ENCODE measurements around the gene ARRB1. TPM values are rescaled to one million over a fixed set of nuclear protein-coding genes. Genes with fewer than 3 reads are reported as not detected.
A peak's percentile ranks its signal among the peaks of the same experiment; 100 is the strongest.
"Not testable (repeated sequence)": the region's sequence is repeated elsewhere in the genome, so short reads cannot be mapped to it uniquely, and the experiment has no call there.

The ARRB1 gene
- total and polyA plus RNA-seq, 2 donors, result 31.4 to 34.5 TPM

DNA sequence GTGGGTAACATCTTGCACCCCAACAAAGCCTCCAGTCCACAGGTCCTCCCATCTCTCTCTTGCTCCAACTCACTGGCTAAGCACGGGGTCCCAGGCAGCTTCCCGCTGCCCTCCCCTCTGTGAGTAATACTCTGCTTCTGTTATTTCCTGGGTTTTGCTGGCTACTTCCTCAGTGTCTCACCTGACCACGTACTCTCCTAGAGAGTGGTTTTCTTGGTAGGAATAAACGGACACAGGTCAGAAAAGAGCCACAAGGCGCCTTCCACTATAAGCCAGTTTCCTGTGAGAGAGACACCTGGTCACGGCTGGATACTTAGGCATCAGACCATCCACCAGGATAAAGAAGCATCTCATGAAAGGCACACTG lies 36.0 kb downstream of the ARRB1 start:
- Histone ChIP-seq H3K4me3 (ENCODE audit: low read depth, low read length) (no peak overlapping the region), H3K36me3 (ENCODE audit: insufficient read depth) (no peaks in the 10 kb centered on the region), H3K27ac (ENCODE audit: low read depth) (no peak overlapping the region), H3K4me1 (ENCODE audit: insufficient read depth) (no peaks in the 10 kb centered on the region)
- WGBS, result 81% methylated on average over 6 of the region's 6 CpGs
- DNase-seq (ENCODE audit: extremely low spot score), result no peak

DNA sequence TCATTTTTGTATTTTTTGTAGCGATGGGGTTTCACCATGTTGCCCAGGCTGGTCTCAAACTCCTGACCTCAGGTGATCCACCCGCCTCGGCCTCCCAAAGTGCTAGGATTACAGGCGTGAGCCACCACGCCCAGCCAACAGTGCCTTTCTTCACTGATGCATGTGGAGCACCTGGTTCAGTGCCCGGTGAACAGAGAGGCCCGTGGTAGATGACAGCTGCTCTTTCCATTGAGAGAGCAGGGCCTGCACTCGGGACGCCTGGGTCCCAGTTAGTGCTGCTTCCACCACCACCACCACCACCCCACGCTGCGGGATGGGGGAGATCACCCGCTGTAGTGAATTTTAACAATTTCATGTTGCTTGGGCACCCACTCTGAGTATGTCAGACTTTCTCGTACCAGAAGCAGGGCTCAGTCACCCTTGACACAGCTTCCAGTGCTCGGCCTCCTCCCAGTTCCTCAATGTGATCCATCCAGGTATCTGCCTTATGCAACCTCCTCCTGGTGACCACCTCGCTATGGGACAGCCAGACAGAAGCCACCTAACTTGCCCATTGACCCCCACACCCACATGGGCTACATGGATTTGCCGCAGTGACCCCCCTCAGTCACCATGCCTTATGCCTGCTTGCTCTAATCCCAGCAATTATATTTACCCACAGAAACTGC lies 36.6 kb downstream of the ARRB1 start:
- 96% methylated on average over 16 of the region's 16 CpGs for WGBS
- Histone ChIP-seq H3K4me1 (ENCODE audit: insufficient read depth) (no peaks in the 10 kb centered on the region), H3K36me3 (ENCODE audit: insufficient read depth) (no peaks in the 10 kb centered on the region), H3K27ac (ENCODE audit: low read depth) (no peak overlapping the region), H3K4me3 (ENCODE audit: low read depth, low read length) (no peak overlapping the region)
- no peak for DNase-seq (ENCODE audit: extremely low spot score)

DNA sequence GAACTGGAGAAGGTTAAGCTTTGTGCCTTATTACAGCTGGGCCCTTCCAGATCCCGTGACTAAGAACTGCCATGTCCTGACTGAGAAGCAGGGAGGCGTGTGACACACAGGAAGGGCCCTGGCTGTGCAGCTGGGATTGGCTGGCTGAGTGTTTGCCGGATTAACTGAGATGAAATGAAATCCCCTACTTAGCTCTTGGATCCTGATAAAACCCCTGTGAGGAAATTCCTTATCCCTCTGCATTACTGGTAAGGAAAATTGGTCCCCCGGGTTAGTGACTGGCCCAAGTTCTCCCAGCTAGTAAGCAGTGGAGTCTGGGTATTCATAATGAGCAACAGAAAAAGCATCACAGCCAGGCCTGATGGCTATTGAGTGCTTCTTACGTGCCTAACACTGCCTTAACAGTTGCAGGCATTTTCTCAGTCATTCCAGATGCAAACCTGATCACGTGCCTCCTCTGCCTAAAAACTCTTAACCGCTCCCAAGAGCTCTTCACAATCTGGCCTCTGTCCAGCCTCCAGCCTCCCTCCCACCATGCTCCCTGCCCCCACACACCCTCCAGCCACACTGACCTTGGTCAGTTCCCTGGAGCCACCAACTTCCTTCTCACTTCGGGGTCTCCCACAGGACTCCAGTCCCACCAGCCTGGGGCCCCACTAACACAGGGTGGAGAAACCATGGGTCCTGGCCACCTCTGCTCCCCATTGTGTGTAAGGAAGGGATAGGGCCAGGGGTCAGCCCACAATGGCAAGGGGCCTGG lies 37.8 kb downstream of the ARRB1 start:
- H3K36me3 ChIP-seq (ENCODE audit: insufficient read depth), result no peaks in the 10 kb centered on the region
- no peak for DNase-seq (ENCODE audit: extremely low spot score)
- H3K4me3 ChIP-seq (ENCODE audit: low read depth, low read length), result no peak overlapping the region
- H3K27ac ChIP-seq (ENCODE audit: low read depth), result no peak overlapping the region
- no peaks in the 10 kb centered on the region for H3K4me1 ChIP-seq (ENCODE audit: insufficient read depth)
- WGBS, result 40% methylated on average over 8 of the region's 8 CpGs

DNA sequence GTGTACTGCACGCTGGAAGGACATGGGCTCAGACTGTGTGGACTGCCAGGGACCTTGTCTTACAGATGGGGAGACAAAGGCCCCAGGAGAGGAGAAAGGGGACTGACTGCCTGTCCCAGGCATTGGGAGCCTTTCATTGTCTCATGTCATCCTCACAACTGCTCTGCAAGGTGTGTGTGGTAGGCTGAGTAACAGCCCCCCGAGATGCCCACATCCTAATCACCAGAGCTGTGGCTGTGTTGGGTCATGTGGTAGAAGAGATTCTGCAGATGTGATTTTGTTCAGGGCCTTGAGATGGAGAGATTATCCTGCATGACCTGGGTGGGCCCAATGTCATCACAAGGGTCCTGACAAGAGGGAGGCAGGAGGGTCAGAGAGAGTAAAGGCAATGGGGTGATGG lies 39.1 kb downstream of the ARRB1 start:
- Histone ChIP-seq H3K36me3 (ENCODE audit: insufficient read depth) (no peaks in the 10 kb centered on the region), H3K4me3 (ENCODE audit: low read depth, low read length) (no peak overlapping the region), H3K27ac (ENCODE audit: low read depth) (peak overlapping the region; percentile 43), H3K4me1 (ENCODE audit: insufficient read depth) (no peaks in the 10 kb centered on the region)
- no peak for DNase-seq (ENCODE audit: extremely low spot score)
- 87% methylated on average over 2 of the region's 2 CpGs for WGBS

DNA sequence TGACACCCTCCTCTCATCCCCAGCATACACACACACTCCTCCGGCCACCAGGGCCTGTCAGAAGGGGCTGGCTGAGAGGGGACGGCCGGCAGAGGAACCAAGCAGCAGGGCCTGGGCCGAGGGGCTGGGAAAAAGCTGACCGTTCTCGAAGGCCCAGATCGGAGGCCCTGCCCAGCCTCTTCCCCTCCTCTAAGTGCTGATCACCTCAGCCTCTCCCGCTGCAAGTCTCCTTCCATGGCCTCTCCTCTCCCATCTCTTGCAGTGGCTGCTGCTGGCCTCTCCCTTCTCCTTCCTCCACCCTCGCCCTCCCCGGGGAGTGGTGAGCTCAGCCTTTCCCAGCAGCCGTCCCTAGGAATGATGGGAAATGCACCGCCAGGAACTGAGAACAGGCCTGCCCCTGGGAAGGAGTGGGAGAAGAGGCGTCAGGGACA lies 39.6 kb downstream of the ARRB1 start:
- no peaks in the 10 kb centered on the region for H3K4me1 ChIP-seq (ENCODE audit: insufficient read depth)
- DNase-seq (ENCODE audit: extremely low spot score), result no peak
- H3K27ac ChIP-seq (ENCODE audit: low read depth), result peak overlapping the region; percentile 43
- H3K36me3 ChIP-seq (ENCODE audit: insufficient read depth), result no peaks in the 10 kb centered on the region
- no peak overlapping the region for H3K4me3 ChIP-seq (ENCODE audit: low read depth, low read length)
- 67% methylated on average over 13 of the region's 13 CpGs for WGBS

DNA sequence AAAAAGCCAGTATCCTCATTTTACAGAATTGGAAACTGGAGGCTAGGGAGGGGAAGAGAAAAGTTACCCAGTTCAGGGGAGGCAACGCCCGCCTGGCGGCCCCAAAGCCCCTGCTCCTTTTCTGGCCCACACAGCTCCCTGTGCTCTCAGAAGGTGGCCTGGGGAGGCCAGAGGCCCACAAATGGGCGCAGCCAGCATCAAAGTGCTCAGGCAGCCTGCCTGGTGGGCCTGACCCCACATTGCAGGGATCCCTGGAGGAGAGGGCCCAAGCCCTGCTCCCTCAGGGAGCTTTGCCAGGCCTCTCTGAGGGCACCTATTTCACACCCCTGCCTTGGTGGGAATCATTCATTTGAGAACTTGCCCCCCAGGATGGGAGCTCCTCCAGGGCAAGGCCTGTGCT lies 42.5 kb downstream of the ARRB1 start:
- DNase-seq (ENCODE audit: extremely low spot score), result no peak
- Histone ChIP-seq H3K4me3 (ENCODE audit: low read depth, low read length) (no peak overlapping the region), H3K27ac (ENCODE audit: low read depth) (no peak overlapping the region), H3K4me1 (ENCODE audit: insufficient read depth) (no peaks in the 10 kb centered on the region), H3K36me3 (ENCODE audit: insufficient read depth) (no peaks in the 10 kb centered on the region)
- 98% methylated on average over 4 of the region's 4 CpGs for WGBS

DNA sequence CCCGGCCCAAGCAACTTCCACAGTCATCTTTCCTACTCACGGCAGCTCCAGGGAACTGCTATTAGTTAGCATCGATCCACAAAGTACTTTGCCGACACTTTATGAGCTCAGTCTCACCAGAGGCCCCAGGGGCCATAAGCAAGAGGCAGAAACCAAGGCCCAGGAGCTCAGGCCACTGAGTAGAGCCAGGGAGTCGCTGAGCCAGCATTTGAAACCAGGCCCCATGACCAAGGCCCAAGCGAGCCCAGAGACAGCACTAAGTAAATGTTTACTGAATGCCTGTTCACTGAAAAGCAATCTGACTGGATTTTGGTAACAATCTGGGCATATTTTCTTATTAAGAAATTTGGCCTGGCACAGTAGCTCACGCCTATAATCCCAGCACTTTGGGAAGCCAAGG lies 43.3 kb downstream of the ARRB1 start:
- Histone ChIP-seq H3K4me3 (ENCODE audit: low read depth, low read length) (no peak overlapping the region), H3K27ac (ENCODE audit: low read depth) (no peak overlapping the region), H3K36me3 (ENCODE audit: insufficient read depth) (no peaks in the 10 kb centered on the region), H3K4me1 (ENCODE audit: insufficient read depth) (no peaks in the 10 kb centered on the region)
- no peak for DNase-seq (ENCODE audit: extremely low spot score)
- WGBS, result 85% methylated on average over 7 of the region's 7 CpGs

DNA sequence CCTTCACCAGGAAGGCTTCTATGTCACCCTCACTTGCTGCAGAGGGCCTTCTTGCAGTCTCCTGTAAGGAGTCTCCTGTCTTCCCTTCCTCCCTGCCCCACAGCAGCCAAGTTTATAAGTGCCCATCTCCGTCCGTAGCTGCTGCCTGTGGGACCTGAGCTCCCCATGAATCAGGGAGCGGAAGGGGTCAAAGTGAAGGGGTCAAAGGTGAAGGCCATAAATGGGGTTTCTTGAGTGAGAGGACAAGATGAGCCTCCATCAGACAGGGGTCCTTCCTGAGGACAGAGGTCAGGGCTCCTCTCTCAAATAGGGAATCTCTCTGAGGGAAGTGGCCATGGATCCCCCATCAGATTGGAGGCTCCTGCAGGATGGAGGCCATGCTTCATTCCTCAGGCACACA lies 44.4 kb downstream of the ARRB1 start:
- H3K4me1 ChIP-seq (ENCODE audit: insufficient read depth), result no peaks in the 10 kb centered on the region
- no peak for DNase-seq (ENCODE audit: extremely low spot score)
- WGBS, result 63% methylated on average over 3 of the region's 3 CpGs
- no peak overlapping the region for H3K27ac ChIP-seq (ENCODE audit: low read depth)
- H3K4me3 ChIP-seq (ENCODE audit: low read depth, low read length), result no peak overlapping the region
- H3K36me3 ChIP-seq (ENCODE audit: insufficient read depth), result no peaks in the 10 kb centered on the region

DNA sequence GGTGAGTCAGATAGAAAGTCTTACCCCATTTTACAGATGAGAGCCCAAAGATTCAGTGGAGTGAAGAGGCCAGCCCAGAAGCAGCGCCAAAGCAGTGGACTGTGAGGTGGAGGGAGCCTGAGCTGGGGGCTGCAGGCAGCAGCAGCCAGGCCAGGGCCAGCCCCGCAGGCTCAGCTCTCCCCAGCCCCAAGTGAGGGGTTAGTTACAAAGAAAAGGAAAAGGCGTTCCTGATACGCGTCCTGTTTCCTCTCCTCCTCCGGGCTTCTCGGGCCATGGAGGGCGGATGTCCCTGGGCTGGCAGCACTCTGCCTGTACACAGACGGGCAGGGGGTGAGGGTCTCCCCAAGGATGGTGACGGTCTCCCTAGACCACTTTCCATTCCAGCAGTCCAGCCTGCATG lies 44.9 kb downstream of the ARRB1 start:
- no peaks in the 10 kb centered on the region for H3K4me1 ChIP-seq (ENCODE audit: insufficient read depth)
- WGBS, result 89% methylated on average over 10 of the region's 10 CpGs
- H3K27ac ChIP-seq (ENCODE audit: low read depth), result no peak overlapping the region
- H3K4me3 ChIP-seq (ENCODE audit: low read depth, low read length), result no peak overlapping the region
- no peaks in the 10 kb centered on the region for H3K36me3 ChIP-seq (ENCODE audit: insufficient read depth)
- no peak for DNase-seq (ENCODE audit: extremely low spot score)

DNA sequence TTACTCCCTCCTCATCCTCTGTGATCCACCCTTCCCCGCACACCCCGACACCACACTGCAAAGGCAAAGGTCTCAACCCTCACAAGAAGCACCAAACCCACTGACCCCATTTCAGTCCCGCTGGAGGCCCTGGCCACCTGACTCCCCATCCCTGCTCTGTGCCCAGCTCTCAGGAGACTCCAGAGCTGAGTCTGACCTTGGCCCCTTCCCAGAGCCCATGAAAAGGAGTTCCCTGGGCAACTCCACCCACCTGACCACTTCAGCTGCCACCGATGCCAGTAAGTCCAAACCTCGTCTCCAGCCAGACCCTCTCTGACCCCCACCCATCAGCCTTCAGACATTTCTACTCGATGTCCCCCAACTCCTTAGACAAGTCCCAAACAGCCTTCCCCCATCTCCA lies 45.5 kb downstream of the ARRB1 start:
- Histone ChIP-seq H3K4me1 (ENCODE audit: insufficient read depth) (no peaks in the 10 kb centered on the region), H3K4me3 (ENCODE audit: low read depth, low read length) (no peak overlapping the region), H3K36me3 (ENCODE audit: insufficient read depth) (no peaks in the 10 kb centered on the region), H3K27ac (ENCODE audit: low read depth) (no peak overlapping the region)
- DNase-seq (ENCODE audit: extremely low spot score), result no peak
- 83% methylated on average over 6 of the region's 6 CpGs for WGBS

DNA sequence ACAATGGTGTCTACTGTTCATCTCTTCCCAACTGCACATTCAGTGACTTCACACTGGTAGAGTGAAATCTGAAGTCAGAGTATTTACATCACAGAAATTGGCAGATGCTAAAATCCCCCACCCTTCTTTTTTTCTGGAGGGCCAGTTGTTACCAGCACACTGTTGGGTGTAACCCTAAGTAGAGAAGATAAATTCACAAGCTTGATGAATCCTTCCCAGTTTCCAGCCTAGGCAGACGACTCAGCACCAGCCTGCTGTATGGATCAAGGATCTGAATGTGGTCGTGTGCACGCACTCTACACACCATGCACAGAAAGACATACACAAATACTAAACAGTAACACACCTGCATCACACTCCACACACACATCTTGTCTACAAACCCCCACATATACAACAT lies 46.0 kb downstream of the ARRB1 start:
- DNase-seq (ENCODE audit: extremely low spot score), result no peak
- 68% methylated on average over 3 of the region's 3 CpGs for WGBS
- Histone ChIP-seq H3K36me3 (ENCODE audit: insufficient read depth) (no peaks in the 10 kb centered on the region), H3K4me1 (ENCODE audit: insufficient read depth) (no peaks in the 10 kb centered on the region), H3K4me3 (ENCODE audit: low read depth, low read length) (no peak overlapping the region), H3K27ac (ENCODE audit: low read depth) (no peak overlapping the region)

DNA sequence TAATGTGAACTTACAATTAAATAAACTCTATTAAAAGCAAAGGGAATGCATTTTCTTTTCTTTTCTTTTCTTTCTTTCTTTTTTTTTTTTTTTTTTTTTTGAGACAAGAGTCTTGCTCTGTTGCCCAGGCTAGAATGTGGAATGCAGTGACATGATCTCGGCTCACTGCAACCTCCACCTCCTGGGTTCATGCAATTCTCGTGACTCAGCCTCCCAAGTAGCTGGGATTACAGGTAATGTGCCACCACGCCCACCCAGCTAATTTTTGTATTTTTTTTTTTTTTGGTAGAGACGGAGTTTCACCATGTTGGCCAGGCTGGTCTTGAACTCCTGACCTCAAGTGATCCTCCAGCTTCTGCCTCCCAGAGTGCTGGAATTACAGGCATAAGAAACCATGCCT lies 46.5 kb downstream of the ARRB1 start:
- H3K4me3 ChIP-seq (ENCODE audit: low read depth, low read length); H3K36me3 ChIP-seq (ENCODE audit: insufficient read depth); H3K27ac ChIP-seq (ENCODE audit: low read depth); DNase-seq (ENCODE audit: extremely low spot score); H3K4me1 ChIP-seq (ENCODE audit: insufficient read depth): not testable (repeated sequence)
- WGBS, result 93% methylated on average over 4 of the region's 4 CpGs

DNA sequence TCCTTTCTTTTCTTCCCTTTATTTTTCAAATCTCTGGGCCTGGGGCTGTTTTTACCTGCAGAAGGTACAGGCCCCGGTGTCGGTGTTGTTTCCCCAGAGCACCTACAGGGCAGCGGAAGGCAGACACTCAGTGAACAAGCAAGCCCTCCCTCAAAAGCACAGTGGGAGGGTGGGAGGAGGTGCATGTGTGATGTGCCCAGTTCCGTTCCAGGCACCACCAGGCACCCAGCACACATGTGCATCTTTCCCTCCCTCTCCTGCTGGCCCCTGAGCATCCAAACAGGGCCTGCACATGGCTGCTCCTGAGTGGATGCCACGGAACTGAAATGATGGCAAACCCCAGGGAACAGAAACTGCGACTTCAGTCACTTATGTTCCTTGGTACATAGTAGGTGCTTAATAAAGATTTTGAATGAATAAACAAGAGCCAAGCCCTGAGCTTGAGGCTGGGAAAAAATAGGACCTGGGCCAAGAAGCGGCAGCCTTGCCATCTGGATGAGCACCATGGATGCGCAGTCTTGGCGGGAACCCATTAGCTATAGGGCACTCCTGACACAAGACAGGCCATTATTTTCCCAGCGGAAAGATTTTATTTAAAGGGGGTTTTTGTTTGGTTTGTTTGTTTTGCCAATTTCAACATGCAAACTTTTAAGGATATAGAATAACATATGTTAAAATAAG lies 47.8 kb downstream of the ARRB1 start:
- 90% methylated on average over 10 of the region's 10 CpGs for WGBS
- no peak overlapping the region for H3K4me3 ChIP-seq (ENCODE audit: low read depth, low read length)
- no peaks in the 10 kb centered on the region for H3K4me1 ChIP-seq (ENCODE audit: insufficient read depth)
- no peaks in the 10 kb centered on the region for H3K36me3 ChIP-seq (ENCODE audit: insufficient read depth)
- no peak for DNase-seq (ENCODE audit: extremely low spot score)
- no peak overlapping the region for H3K27ac ChIP-seq (ENCODE audit: low read depth)

DNA sequence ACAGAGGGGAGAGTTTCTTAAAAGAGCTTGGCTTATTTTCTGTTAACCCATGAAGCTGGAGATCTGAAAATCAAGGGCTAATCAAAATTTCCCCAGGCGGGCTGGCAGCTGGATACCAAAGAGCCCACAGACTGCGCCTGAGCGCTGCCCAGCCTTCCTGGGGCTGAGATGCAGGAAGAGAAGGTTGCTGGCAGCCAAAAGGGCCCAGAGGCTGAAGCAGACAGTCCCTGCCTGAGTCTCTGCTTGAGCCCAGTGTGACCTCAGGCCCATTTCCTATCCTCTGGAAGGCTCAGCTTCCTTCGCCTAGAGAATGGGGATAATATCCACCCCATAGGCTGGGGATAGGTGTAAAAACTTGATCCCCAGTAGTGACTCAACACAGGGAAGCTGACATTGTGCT lies 49.1 kb downstream of the ARRB1 start:
- no peak for DNase-seq (ENCODE audit: extremely low spot score)
- Histone ChIP-seq H3K4me1 (ENCODE audit: insufficient read depth) (no peaks in the 10 kb centered on the region), H3K36me3 (ENCODE audit: insufficient read depth) (no peaks in the 10 kb centered on the region), H3K27ac (ENCODE audit: low read depth) (no peak overlapping the region), H3K4me3 (ENCODE audit: low read depth, low read length) (no peak overlapping the region)
- WGBS, result 87% methylated on average over 4 of the region's 4 CpGs

Data from urinary bladder (tissue), 4 donors.